ENCODE data around the gene ARX.

The ARX gene

GRCh38 chrX:24982306-24982965, 33.3 kb downstream of the ARX start:
- no peak for TF ChIP-seq TAF1 (IDR thresholded peaks at IDR 0.05; ENCODE audit: borderline replicate concordance, insufficient read depth, low read length)
- no peak for TF ChIP-seq REST (IDR thresholded peaks at IDR 0.05; ENCODE audit: insufficient read depth in 1 of 2, low read depth in 2 of 2, low read length in 2 of 2)
- no peak for TF ChIP-seq FOXP2 (optimal IDR thresholded peaks at IDR 0.05; ENCODE audit: borderline replicate concordance, extremely low read depth, extremely low read length, insufficient read depth)
- no peak for TF ChIP-seq SIN3A (IDR thresholded peaks at IDR 0.05; ENCODE audit: borderline replicate concordance, insufficient read depth, low read length)
- TF ChIP-seq POLR2AphosphoS5 (IDR thresholded peaks at IDR 0.05; ENCODE audit: low read depth, low read length): no peak

- TF ChIP-seq FOXP2 (optimal IDR thresholded peaks at IDR 0.05; ENCODE audit: borderline replicate concordance, extremely low read depth, extremely low read length, insufficient read depth): no peak
- TF ChIP-seq TAF1 (IDR thresholded peaks at IDR 0.05; ENCODE audit: borderline replicate concordance, insufficient read depth, low read length): no peak
- no peak for TF ChIP-seq REST (IDR thresholded peaks at IDR 0.05; ENCODE audit: insufficient read depth in 1 of 2, low read depth in 2 of 2, low read length in 2 of 2)
- TF ChIP-seq POLR2AphosphoS5 (IDR thresholded peaks at IDR 0.05; ENCODE audit: low read depth, low read length): no peak
- no peak for TF ChIP-seq SIN3A (IDR thresholded peaks at IDR 0.05; ENCODE audit: borderline replicate concordance, insufficient read depth, low read length)
Observed at GRCh38 chrX:24981030-24981429, 34.7 kb downstream of the ARX start.

GRCh38 chrX:24979081-24979480, 36.7 kb downstream of the ARX start:
- no peak for TF ChIP-seq SIN3A (IDR thresholded peaks at IDR 0.05; ENCODE audit: borderline replicate concordance, insufficient read depth, low read length)
- no peak for TF ChIP-seq POLR2AphosphoS5 (IDR thresholded peaks at IDR 0.05; ENCODE audit: low read depth, low read length)
- TF ChIP-seq TAF1 (IDR thresholded peaks at IDR 0.05; ENCODE audit: borderline replicate concordance, insufficient read depth, low read length): no peak
- no peak for TF ChIP-seq REST (IDR thresholded peaks at IDR 0.05; ENCODE audit: insufficient read depth in 1 of 2, low read depth in 2 of 2, low read length in 2 of 2)

- TF ChIP-seq REST (IDR thresholded peaks at IDR 0.05; ENCODE audit: insufficient read depth in 1 of 2, low read depth in 2 of 2, low read length in 2 of 2) (no peak), SIN3A (IDR thresholded peaks at IDR 0.05; ENCODE audit: borderline replicate concordance, insufficient read depth, low read length) (no peak), FOXP2 (optimal IDR thresholded peaks at IDR 0.05; ENCODE audit: borderline replicate concordance, extremely low read depth, extremely low read length, insufficient read depth) (no peak), POLR2AphosphoS5 (IDR thresholded peaks at IDR 0.05; ENCODE audit: low read depth, low read length) (no peak), TAF1 (IDR thresholded peaks at IDR 0.05; ENCODE audit: borderline replicate concordance, insufficient read depth, low read length) (no peak)
Observed at GRCh38 chrX:24969812-24970211, 46.0 kb downstream of the ARX start.

GRCh38 chrX:24965372-24965771, 50.4 kb downstream of the ARX start:
- TF ChIP-seq TAF1 (IDR thresholded peaks at IDR 0.05; ENCODE audit: borderline replicate concordance, insufficient read depth, low read length) (no peak), POLR2AphosphoS5 (IDR thresholded peaks at IDR 0.05; ENCODE audit: low read depth, low read length) (no peak), SIN3A (IDR thresholded peaks at IDR 0.05; ENCODE audit: borderline replicate concordance, insufficient read depth, low read length) (no peak), REST (IDR thresholded peaks at IDR 0.05; ENCODE audit: insufficient read depth in 1 of 2, low read depth in 2 of 2, low read length in 2 of 2) (no peak), FOXP2 (optimal IDR thresholded peaks at IDR 0.05; ENCODE audit: borderline replicate concordance, extremely low read depth, extremely low read length, insufficient read depth) (no peak)
